Stomach smooth muscle (tissue), 2 donors: ENCODE results near the gene C1orf174.

ENCODE experiments used
- H3K27ac ChIP-seq: one replicate; pipeline ENCODE4 v1.7.0; 2013; ENCODE audit warnings: mild to moderate bottlenecking, low read length, inconsistent platforms
- H3K27me3 ChIP-seq, 2 donors: one replicate each; pipeline ENCODE4 v1.7.0; 2013; ENCODE audit warnings: low read length in 2 of 2; ENCODE audit not compliant: insufficient read depth in 2 of 2, control insufficient read depth in 1 of 2
- H3K36me3 ChIP-seq, 2 donors: one replicate each; pipeline ENCODE4 v1.7.0; 2013; ENCODE audit warnings: low read length in 2 of 2; ENCODE audit not compliant: control insufficient read depth in 2 of 2, insufficient read depth in 2 of 2
- H3K4me1 ChIP-seq: one replicate; pipeline ENCODE4 v1.7.0; 2013; ENCODE audit warnings: low read length; ENCODE audit not compliant: control insufficient read depth, insufficient read depth
- H3K4me3 ChIP-seq, 2 donors: one replicate each; pipeline ENCODE4 v1.7.0; 2013; ENCODE audit warnings: low read length in 2 of 2
- H3K9ac ChIP-seq, 2 donors: one replicate each; pipeline ENCODE4 v1.7.0; 2013; ENCODE audit warnings: low read length in 2 of 2, mild to moderate bottlenecking in 1 of 2
- H3K9me3 ChIP-seq, 2 donors: one replicate each; pipeline ENCODE4 v1.7.0; 2013; ENCODE audit warnings: low read length in 2 of 2; ENCODE audit not compliant: control insufficient read depth in 2 of 2
- donor health status: healthy.
- donor health status: Pancreatic carcinoma.

C1orf174 gene

DNA sequence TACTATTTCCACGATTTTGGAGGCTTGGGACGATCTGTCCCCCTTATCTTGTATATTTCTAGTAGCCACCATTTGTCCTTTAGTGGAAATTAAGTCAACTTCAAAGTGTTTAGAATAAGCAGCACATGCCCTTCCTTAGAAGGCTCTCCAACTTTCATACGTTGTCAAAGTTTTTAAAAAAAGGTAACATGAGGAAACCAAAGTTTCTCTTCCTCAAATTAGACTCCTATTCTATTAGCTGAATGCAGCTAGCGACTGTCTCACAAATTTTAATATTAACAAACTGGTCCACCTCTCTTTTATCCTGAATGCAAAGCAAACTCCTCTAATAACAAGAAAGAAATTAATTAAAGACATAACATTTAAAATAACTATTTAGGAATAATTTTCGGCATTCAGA lies 6.9 kb downstream of the C1orf174 start:
- peak overlapping the region in 1 of 2 donors; percentile 31 for H3K9ac ChIP-seq
- peak overlapping the region in 1 of 2 donors; percentile 20 for H3K4me3 ChIP-seq
- H3K4me1 ChIP-seq: peaks cover 15% of the 10 kb centered on the region
- H3K36me3 ChIP-seq: peaks cover 14 to 33% of the 10 kb centered on the region in 2 donors
- peaks cover 0 to 6% of the 10 kb centered on the region in 2 donors for H3K9me3 ChIP-seq
- H3K27ac ChIP-seq: no peak overlapping the region
- no peaks in the 10 kb centered on the region for H3K27me3 ChIP-seq

DNA sequence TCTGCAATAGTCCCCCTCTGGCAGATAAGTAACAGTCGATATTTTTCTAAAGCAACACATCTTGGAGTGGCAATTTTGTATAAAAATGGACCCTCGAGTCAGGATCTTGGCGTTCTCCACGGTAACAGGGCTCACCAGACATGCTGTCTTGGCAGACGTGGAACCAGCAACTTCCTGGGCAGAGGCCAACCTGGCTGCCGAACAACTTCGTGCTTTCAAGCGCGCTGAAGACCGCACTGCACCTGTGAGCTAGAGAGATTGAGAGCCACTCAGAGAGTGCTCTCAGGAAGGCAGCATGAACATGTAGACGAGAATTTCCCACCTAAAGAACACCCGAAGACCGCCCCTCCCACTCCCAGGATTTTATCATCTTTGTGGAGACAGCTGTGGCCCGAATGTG lies 7.3 kb downstream of the C1orf174 start:
- Histone ChIP-seq H3K4me1 (peaks cover 15% of the 10 kb centered on the region), H3K27me3 (no peaks in the 10 kb centered on the region), H3K27ac (no peak overlapping the region), H3K9ac (peak overlapping the region in 1 of 2 donors; percentile 31), H3K36me3 (peaks cover 17 to 38% of the 10 kb centered on the region in 2 donors), H3K9me3 (peaks cover 0 to 1% of the 10 kb centered on the region in 2 donors), H3K4me3 (peak overlapping the region in 1 of 2 donors; percentile 20)

DNA sequence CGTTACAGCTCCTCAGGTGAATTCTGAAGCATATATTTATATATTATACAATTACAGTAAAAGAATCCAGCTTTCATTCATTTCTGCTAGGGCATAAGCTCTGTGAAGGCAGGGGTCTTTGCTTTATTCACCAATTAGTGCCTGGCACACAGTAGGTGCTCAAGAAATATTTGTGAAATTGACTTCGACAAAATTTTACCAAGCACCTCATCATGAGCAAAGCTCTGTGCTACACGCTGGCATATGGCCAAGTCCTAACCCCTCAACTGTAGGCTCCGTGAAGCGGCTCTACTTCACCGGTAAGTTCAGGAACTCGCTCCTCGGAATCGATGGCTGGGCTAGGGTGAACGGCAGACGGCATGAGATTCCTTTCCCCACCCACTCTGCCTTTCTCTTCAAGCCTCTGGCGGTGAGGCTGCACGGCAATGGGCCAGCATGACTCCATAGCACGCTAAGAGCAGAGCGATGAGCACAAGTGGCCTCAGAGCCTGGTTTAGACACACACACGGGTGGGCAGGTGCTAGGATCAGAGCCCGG lies 8.7 kb downstream of the C1orf174 start:
- no peaks in the 10 kb centered on the region for H3K9me3 ChIP-seq
- no peak overlapping the region for H3K27ac ChIP-seq
- H3K9ac ChIP-seq: no peak overlapping the region
- no peaks in the 10 kb centered on the region for H3K27me3 ChIP-seq
- H3K4me1 ChIP-seq: peaks cover 15% of the 10 kb centered on the region
- H3K36me3 ChIP-seq: peaks cover 21 to 42% of the 10 kb centered on the region in 2 donors
- no peak overlapping the region for H3K4me3 ChIP-seq

DNA sequence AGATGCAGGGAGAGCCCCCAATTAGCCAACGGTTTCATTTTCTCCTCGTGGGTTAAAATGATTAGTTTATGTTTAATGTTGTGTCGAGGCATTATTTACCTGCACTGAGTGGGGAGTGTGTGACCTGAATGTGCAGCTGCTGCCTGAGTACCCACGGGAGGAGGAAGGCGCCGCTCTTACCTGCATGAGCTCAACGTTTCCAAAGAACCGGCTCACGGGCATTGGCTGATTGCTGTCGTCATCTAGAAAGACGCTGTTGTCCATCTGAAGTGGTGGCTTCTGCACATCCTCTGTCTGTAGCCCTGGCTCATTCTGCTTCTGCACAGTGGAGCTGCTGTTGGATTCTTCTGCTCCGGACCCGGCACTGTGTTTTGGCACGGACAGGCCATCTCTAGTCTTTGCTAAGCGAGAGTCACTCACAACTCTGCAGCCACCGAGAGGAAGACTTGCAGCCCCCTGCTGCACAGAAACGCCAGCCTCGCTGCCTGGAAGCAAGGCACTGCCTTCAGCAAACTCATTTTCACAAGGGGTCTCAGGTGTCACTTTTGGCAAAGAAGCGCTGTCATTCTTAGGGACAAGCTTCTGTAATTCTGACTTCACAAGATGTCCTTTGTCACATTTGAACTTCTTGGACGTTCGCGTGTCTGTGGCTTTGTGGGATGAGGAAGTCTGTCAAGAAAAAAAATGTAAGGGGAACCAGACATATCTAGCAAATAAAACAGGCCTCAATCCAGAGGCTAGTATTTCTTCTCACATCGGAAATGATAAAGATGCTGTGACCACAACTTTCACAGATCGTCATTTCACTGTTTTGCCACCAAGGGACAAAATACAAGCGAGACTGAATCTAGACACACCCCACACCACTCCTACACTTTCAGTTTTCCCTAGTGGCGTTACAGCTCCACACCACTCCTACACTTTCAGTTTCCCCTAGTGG lies 9.4 kb downstream of the C1orf174 start:
- H3K27ac ChIP-seq: no peak overlapping the region

DNA sequence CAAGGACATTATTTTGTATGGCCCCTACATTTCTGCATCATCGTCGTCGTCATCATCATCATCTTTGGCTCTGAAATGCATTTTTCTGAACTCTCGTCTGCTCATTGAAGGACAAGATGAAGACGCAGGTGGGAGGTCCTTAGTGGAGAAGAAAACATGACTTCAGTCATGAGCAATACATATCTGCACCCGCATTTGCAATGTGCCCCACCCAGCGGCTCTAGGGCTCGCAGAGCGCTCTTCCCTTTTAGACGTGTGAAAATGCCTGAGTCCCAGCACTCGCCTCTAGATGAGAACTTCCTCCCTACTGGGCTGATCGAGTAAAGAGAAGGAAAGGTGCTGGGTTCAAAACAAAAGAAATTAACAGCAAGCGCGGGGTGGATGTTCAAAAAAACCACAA lies 10.1 kb downstream of the C1orf174 start:
- Histone ChIP-seq H3K9ac (no peak overlapping the region), H3K36me3 (peaks cover 26 to 48% of the 10 kb centered on the region in 2 donors), H3K27ac (no peak overlapping the region)

More for the DNA sequence above, 9.4 kb downstream of the C1orf174 start:
- Histone ChIP-seq H3K9me3 (no peaks in the 10 kb centered on the region), H3K4me1 (peaks cover 11% of the 10 kb centered on the region), H3K27me3 (no peaks in the 10 kb centered on the region), H3K36me3 (peaks cover 26 to 47% of the 10 kb centered on the region in 2 donors), H3K4me3 (no peak overlapping the region), H3K9ac (no peak overlapping the region)

DNA sequence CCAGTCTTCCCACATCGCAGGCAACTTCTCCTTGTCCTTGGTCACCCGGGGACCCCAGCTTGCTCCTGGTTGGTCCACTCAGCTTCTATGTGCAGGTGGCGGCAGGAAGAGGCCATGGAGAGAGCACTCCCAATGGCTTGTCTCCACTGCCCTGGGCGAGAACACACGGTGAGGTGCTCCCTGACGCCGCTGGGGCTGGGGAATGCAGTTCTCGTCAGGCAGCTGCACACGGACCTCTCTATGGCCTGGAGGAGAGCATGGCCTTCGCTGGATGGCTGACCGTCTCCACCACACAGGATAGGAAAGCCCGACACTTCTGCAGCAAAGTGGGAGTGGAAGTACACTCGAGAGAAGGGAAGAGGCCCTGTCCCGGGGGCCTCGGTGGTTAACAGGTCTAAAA lies 11.8 kb downstream of the C1orf174 start:
- Histone ChIP-seq H3K4me3 (no peak overlapping the region), H3K27ac (no peak overlapping the region), H3K9me3 (no peaks in the 10 kb centered on the region), H3K9ac (no peak overlapping the region), H3K4me1 (peaks cover 5% of the 10 kb centered on the region), H3K36me3 (peaks cover 29 to 59% of the 10 kb centered on the region in 2 donors), H3K27me3 (no peaks in the 10 kb centered on the region)

More for the DNA sequence above, 10.1 kb downstream of the C1orf174 start:
- H3K4me1 ChIP-seq: peaks cover 6% of the 10 kb centered on the region
- no peaks in the 10 kb centered on the region for H3K27me3 ChIP-seq
- no peak overlapping the region for H3K4me3 ChIP-seq
- H3K9me3 ChIP-seq: no peaks in the 10 kb centered on the region

DNA sequence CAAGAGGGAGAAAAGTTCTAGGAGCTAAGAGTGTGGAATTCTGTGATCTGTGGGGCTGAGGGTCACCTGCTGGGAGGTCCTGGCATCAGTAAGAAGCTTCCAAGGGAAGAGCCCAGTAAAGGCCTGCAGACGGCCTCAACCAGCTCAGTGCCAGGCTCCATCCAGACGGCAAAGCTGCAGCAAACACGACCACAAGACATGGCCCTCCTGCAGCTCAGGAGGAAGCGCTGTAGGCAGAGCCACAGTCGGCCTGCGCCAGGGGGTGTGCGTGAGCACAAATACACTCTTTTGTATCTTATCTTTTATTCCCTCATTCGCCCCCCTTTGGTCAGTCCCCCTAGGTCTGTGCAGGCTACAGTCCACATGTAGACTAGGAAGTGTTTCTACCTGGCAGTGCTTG lies 13.4 kb downstream of the C1orf174 start:
- H3K27ac ChIP-seq: no peak overlapping the region
- no peak overlapping the region for H3K9ac ChIP-seq
- H3K9me3 ChIP-seq: no peaks in the 10 kb centered on the region
- peaks cover 29 to 63% of the 10 kb centered on the region in 2 donors for H3K36me3 ChIP-seq
- no peak overlapping the region for H3K4me3 ChIP-seq
- H3K27me3 ChIP-seq: no peaks in the 10 kb centered on the region
- H3K4me1 ChIP-seq: no peaks in the 10 kb centered on the region

DNA sequence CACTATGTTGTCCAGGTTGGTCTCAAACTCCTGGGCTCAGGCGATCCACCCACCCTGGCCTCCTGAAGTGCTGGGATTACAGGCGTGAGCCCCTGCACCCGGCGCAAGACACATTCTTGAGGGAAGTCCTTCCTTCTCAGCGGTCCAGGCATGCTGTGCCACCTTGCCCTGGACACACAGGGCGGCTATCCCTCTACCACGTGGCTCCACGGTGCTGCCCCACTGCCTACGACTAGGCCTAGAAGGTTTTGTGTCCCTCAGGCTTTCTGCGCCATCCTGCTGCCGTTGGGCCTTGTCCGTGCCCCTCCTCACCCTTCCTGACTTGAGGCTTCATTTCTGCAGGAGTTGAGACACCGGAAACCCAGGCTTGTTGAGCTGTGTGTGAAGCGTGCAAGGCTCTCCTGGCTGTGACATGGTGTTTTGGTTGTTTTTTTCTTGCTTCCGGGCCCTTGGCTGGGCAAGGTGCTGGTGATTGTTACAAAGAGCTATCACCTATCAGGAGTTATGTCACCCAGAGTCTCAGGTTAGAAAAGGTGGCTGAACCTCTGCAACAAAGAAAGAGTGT lies 13.9 kb downstream of the C1orf174 start:
- no peaks in the 10 kb centered on the region for H3K4me1 ChIP-seq
- no peak overlapping the region for H3K9ac ChIP-seq
- H3K9me3 ChIP-seq: no peaks in the 10 kb centered on the region
- peaks cover 29 to 58% of the 10 kb centered on the region in 2 donors for H3K36me3 ChIP-seq
- H3K27me3 ChIP-seq: no peaks in the 10 kb centered on the region
- H3K27ac ChIP-seq: no peak overlapping the region
- H3K4me3 ChIP-seq: no peak overlapping the region

DNA sequence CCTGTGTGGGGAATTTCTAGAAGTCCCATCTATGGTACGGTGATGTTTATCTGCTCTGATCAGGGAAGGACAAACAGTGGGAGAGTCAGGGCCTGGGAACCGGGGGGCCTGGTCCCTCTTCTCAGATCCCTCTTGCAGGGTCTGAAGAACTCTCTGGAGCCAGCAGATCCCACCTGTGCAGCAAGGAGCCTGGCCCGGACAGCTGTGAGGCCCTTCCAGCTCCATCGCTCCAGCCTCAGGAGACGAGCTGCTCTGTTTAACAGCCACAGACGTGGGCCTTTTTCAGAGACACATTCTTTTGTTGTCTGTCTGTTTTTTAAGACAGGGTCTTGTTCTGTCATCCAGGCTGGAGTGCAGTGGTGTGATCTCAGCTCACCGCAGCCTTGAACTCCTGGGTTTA lies 14.5 kb downstream of the C1orf174 start:
- H3K4me3 ChIP-seq: no peak overlapping the region
- H3K4me1 ChIP-seq: no peaks in the 10 kb centered on the region
- no peak overlapping the region for H3K27ac ChIP-seq
- peaks cover 26 to 55% of the 10 kb centered on the region in 2 donors for H3K36me3 ChIP-seq
- no peaks in the 10 kb centered on the region for H3K9me3 ChIP-seq
- no peaks in the 10 kb centered on the region for H3K27me3 ChIP-seq
- no peak overlapping the region for H3K9ac ChIP-seq

DNA sequence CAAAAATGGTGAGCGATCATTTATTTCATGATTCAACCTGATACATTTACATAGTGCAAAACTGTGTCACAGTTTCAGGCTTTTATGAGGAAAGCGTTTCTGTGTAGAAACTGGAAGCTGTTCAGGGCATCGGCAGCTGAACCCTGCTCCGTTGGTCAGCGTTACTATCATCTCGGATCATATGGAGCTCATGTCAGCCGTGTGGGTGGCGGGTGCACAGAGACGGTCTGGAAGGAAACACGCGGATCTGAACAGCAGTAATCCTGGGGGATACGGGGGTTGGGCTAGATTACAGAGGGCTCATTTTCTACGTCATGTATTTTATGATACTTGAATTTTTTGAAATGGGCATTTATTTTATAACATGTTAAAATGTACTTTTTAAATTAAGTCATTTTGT lies 15.1 kb downstream of the C1orf174 start:
- Histone ChIP-seq H3K9me3 (no peaks in the 10 kb centered on the region), H3K4me3 (no peak overlapping the region), H3K27me3 (no peaks in the 10 kb centered on the region), H3K4me1 (no peaks in the 10 kb centered on the region), H3K9ac (no peak overlapping the region), H3K27ac (no peak overlapping the region), H3K36me3 (peaks cover 21 to 49% of the 10 kb centered on the region in 2 donors)
